Hepatocyte (in vitro differentiated cells): Measurements from ENCODE around the gene ZNF281. TPM values are rescaled to one million over a fixed set of nuclear protein-coding genes. Genes with fewer than 3 reads are reported as not detected.
A peak's percentile ranks its signal among the peaks of the same experiment; 100 is the strongest.

Experiments used
- DNase-seq: peaks from one replicate; pipeline ENCODE4 v3.0.0-alpha.2; 2016; ENCODE audit warnings: low spot score
- H2AFZ ChIP-seq: fragments of 200-600 bp; sonication (generic); 2 replicates; pipeline ENCODE4 v1.6.0; 2016; ENCODE audit warnings: antibody characterized with exemption, mild to moderate bottlenecking
- H3K27ac ChIP-seq: fragments of 200-600 bp; sonication (generic); 2 replicates; pipeline ENCODE4 v1.5.1; 2016; ENCODE audit warnings: mild to moderate bottlenecking
- H3K27me3 ChIP-seq: fragments of 200-600 bp; sonication (generic); 2 replicates; pipeline ENCODE4 v1.6.1; 2016
- H3K36me3 ChIP-seq: fragments of 200-600 bp; sonication (generic); replicated peaks from 2 replicates; pipeline ENCODE4 v1.5.1; 2016; ENCODE audit warnings: low read depth; ENCODE audit not compliant: insufficient read depth
- H3K4me1 ChIP-seq: fragments of 200-600 bp; sonication (generic); 2 replicates; pipeline ENCODE4 v1.5.1; 2016; ENCODE audit warnings: mild to moderate bottlenecking, moderate library complexity; ENCODE audit not compliant: insufficient read depth
- H3K4me2 ChIP-seq: fragments of 200-600 bp; sonication (generic); 2 replicates; pipeline ENCODE4 v1.6.0; 2016
- H3K4me3 ChIP-seq: fragments of 200-600 bp; sonication (generic); 2 replicates; pipeline ENCODE4 v1.5.1; 2016; ENCODE audit warnings: mild to moderate bottlenecking
- H3K79me2 ChIP-seq: fragments of 200-600 bp; sonication (generic); 2 replicates; pipeline ENCODE4 v1.6.0; 2017; ENCODE audit warnings: mild to moderate bottlenecking
- H3K9me2 ChIP-seq: fragments of 200-600 bp; sonication (generic); replicated peaks from 2 replicates; pipeline ENCODE4 v1.6.0; 2017; ENCODE audit warnings: mild to moderate bottlenecking; ENCODE audit not compliant: insufficient read depth
- H3K9me3 ChIP-seq: fragments of 200-600 bp; sonication (generic); 2 replicates; pipeline ENCODE4 v1.5.1; 2016; ENCODE audit warnings: low read depth, mild to moderate bottlenecking
- H4K20me1 ChIP-seq: fragments of 200-600 bp; sonication (generic); 2 replicates; pipeline ENCODE4 v1.6.0; 2016; ENCODE audit warnings: mild to moderate bottlenecking; ENCODE audit not compliant: insufficient read depth, poor library complexity, severe bottlenecking
- EZH2 ChIP-seq: fragments of 200-600 bp; sonication (generic); IDR thresholded peaks from 2 replicates; pipeline ENCODE4 v1.6.1; 2016; ENCODE audit warnings: antibody characterized with exemption, mild to moderate bottlenecking, borderline replicate concordance
- EZH2phosphoT487 ChIP-seq: fragments of 200-600 bp; sonication (generic); IDR thresholded peaks from one replicate; pipeline ENCODE4 v1.6.1; 2018; ENCODE audit warnings: antibody characterized with exemption, mild to moderate bottlenecking, low read depth, moderate library complexity; ENCODE audit not compliant: unreplicated experiment, severe bottlenecking
- whole genome bisulfite sequencing: methylation state at CpG from one replicate; pipeline ENCODE4 v1.1.6; 2016; ENCODE audit warnings: low lambda C conversion rate; ENCODE audit errors: missing lambda C conversion rate; 5-methylcytosine and 5-hydroxymethylcytosine counted together
- polyA plus RNA-seq: library from polyadenylated mRNA; unstranded; fragments of >200 nt; fragmentation: Nextera tagmentation; extraction: Ambion mirVana; gene quantifications from 2 replicates; pipeline ENCODE4 v1.2.1, GENCODE V29; 2016
- total RNA-seq: library from RNA; depleted of rRNA; stranded (reverse); fragments of >200 nt; gene quantifications from 2 replicates; pipeline ENCODE4 v1.2.3, GENCODE V29; 2014
- TF ChIP-seq, protein P1 (sequence below): fragments of 200-600 bp; sonication (generic); IDR thresholded peaks from 2 replicates; pipeline ENCODE4 v1.5.1; 2016; ENCODE audit warnings: antibody characterized with exemption, mild to moderate bottlenecking; ENCODE audit not compliant: poor library complexity

Gene ZNF281, protein sequence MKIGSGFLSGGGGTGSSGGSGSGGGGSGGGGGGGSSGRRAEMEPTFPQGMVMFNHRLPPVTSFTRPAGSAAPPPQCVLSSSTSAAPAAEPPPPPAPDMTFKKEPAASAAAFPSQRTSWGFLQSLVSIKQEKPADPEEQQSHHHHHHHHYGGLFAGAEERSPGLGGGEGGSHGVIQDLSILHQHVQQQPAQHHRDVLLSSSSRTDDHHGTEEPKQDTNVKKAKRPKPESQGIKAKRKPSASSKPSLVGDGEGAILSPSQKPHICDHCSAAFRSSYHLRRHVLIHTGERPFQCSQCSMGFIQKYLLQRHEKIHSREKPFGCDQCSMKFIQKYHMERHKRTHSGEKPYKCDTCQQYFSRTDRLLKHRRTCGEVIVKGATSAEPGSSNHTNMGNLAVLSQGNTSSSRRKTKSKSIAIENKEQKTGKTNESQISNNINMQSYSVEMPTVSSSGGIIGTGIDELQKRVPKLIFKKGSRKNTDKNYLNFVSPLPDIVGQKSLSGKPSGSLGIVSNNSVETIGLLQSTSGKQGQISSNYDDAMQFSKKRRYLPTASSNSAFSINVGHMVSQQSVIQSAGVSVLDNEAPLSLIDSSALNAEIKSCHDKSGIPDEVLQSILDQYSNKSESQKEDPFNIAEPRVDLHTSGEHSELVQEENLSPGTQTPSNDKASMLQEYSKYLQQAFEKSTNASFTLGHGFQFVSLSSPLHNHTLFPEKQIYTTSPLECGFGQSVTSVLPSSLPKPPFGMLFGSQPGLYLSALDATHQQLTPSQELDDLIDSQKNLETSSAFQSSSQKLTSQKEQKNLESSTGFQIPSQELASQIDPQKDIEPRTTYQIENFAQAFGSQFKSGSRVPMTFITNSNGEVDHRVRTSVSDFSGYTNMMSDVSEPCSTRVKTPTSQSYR
- total RNA-seq = 20.6 and 26.6 TPM in 2 replicates
- polyA plus RNA-seq = 17.2 and 19.2 TPM in 2 replicates

DNA sequence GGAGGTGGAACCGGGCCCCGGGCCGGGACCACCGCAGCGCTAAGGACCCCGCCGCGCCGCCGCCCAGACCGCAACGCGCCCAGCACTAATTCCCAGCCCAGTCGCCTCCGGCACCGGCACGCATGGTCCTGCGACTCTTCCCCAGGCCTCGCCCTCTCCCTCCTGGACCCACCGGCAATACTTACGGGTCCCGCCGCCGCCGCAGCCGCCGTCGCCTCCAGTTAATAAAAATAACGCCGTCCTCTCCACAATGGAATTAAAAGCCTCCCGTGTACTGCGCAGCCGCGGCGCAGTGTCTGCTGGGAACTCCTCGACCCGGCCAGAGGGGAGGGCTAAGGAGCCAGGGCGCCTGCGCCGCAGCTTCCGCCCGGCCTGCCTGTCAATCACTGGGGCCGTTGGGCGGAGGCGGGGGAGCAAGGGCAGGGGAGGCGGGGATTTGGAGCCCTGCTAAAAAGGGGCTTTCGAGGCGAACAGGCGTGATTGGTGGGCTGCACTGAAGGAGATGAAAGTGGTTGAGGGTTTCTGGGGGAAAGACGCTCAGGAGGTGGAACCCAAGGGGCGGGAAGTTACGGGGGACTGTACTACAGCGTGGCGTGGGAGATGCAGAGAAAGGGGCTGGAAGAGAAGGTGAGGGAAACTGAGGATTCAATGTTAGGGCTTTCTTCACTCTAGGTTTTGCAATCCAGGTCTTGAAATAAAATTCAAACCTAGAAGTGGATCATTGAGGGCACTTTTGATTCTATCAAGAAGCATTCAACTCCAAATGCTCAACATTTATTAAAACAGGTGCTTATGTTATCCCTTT lies at the start of gene ZNF281:
ZNF281 (minus strand) TSS at position 276 of the 805 bp plus-strand sequence. CDS start 331 bp downstream, outside the sequence.
- Histone ChIP-seq H3K9me2 (no peaks in the 10 kb centered on the region), H3K4me3 (peak within 1 kb of the TSS; percentile 89), H3K27me3 (no peaks in the 10 kb centered on the region), H3K36me3 (peaks cover 4% of the 10 kb centered on the region), H3K79me2 (peaks cover 44% of the 10 kb centered on the region), H3K9me3 (no peaks in the 10 kb centered on the region), H3K4me1 (peaks cover 15% of the 10 kb centered on the region), H3K4me2 (peak within 1 kb of the TSS; percentile 88), H4K20me1 (no peaks in the 10 kb centered on the region), H2AFZ (peak within 1 kb of the TSS; percentile 92), H3K27ac (peak within 1 kb of the TSS; percentile 81)
- WGBS = 0% methylated on average over 49 of the region's 54 CpGs
- no peak for TF ChIP-seq EZH2phosphoT487
- no peak for TF ChIP-seq EZH2
- TF ChIP-seq, protein P1, sequence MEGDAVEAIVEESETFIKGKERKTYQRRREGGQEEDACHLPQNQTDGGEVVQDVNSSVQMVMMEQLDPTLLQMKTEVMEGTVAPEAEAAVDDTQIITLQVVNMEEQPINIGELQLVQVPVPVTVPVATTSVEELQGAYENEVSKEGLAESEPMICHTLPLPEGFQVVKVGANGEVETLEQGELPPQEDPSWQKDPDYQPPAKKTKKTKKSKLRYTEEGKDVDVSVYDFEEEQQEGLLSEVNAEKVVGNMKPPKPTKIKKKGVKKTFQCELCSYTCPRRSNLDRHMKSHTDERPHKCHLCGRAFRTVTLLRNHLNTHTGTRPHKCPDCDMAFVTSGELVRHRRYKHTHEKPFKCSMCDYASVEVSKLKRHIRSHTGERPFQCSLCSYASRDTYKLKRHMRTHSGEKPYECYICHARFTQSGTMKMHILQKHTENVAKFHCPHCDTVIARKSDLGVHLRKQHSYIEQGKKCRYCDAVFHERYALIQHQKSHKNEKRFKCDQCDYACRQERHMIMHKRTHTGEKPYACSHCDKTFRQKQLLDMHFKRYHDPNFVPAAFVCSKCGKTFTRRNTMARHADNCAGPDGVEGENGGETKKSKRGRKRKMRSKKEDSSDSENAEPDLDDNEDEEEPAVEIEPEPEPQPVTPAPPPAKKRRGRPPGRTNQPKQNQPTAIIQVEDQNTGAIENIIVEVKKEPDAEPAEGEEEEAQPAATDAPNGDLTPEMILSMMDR = no peak
- peak; percentile 98 for DNase-seq

DNA sequence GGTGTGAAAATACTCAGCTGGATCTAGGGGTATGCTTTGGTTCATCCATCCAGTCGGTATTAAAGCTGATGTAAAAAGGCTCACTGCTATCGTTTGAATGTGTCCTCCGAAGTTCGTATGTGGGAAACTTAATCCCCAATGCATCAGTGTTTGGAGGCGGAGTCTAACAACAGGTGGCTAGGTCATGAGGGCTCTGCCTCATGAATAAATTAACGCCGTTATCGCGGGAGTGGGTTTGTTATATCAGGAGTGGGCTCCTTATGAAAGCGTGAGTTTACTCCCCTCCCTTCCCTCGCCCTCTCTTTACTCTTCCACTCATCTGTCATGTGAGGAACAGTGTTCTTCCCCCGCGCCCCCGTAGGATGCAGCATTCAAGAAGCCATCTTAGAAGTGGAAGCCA lies 48.9 kb upstream of the ZNF281 start:
- DNase-seq = no peak
- TF ChIP-seq EZH2phosphoT487 (no peak), EZH2 (no peak)
- TF ChIP-seq, protein P1 = no peak
- Histone ChIP-seq H3K9me3 (no peaks in the 10 kb centered on the region), H3K27ac (no peak overlapping the region), H3K27me3 (no peaks in the 10 kb centered on the region), H3K4me2 (no peak overlapping the region), H3K4me1 (no peaks in the 10 kb centered on the region), H3K36me3 (no peaks in the 10 kb centered on the region), H4K20me1 (no peaks in the 10 kb centered on the region), H3K9me2 (no peaks in the 10 kb centered on the region), H3K79me2 (no peaks in the 10 kb centered on the region), H3K4me3 (no peak overlapping the region), H2AFZ (no peak overlapping the region)
- 93% methylated on average over 14 of the region's 14 CpGs for whole genome bisulfite sequencing

DNA sequence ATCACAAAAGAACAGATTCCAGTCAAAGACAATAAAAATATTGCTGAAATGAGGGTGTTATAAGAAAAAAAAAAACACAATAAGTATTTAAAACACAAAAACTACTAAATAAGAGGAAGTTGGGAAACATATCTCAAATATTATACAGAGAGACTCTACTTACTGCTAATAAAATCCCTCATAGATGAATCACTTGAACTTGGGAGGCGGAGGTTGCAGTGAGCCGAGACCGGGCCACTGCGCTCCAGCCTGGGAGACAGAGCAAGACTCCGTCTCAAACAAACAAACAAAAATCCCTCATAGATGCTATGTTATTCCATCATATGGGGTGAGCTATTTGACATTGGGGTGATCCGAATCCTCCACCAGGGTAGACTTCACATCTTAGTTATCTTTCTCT lies 48.0 kb upstream of the ZNF281 start:
- 98% methylated on average over 6 of the region's 6 CpGs for WGBS
- TF ChIP-seq, protein P1 = no peak
- TF ChIP-seq EZH2 (no peak), EZH2phosphoT487 (no peak)

More for the DNA sequence above, 48.0 kb upstream of the ZNF281 start:
- Histone ChIP-seq H4K20me1 (no peaks in the 10 kb centered on the region), H3K27ac (no peak overlapping the region), H3K9me3 (no peaks in the 10 kb centered on the region), H3K4me1 (no peaks in the 10 kb centered on the region), H3K4me2 (no peak overlapping the region), H3K4me3 (no peak overlapping the region), H2AFZ (no peak overlapping the region), H3K27me3 (no peaks in the 10 kb centered on the region), H3K79me2 (no peaks in the 10 kb centered on the region), H3K36me3 (no peaks in the 10 kb centered on the region), H3K9me2 (no peaks in the 10 kb centered on the region)
- DNase-seq = no peak
